Measurements from ENCODE around the gene CEP170B.

The CEP170B gene

GRCh38 chr14:104923640-104924420 lies 58.8 kb downstream of the CEP170B start:
- Histone ChIP-seq H3K36me3 (ENCODE audit: control insufficient read depth in 1 of 2, insufficient read depth in 2 of 2, low read length in 2 of 2) (no peaks in the 10 kb centered on the region), H3K27ac (ENCODE audit: low read length) (no peak overlapping the region), H3K4me1 (ENCODE audit: control insufficient read depth in 1 of 2, insufficient read depth in 2 of 2, low read length in 2 of 2) (no peaks in the 10 kb centered on the region), H3K9me3 (ENCODE audit: control insufficient read depth in 1 of 2, low read length in 2 of 2) (peaks cover 0 to 5% of the 10 kb centered on the region in 2 donors), H3K4me3 (ENCODE audit: low read depth in 1 of 2, low read length in 2 of 2) (no peak overlapping the region), H3K27me3 (ENCODE audit: low read depth, low read length) (no peaks in the 10 kb centered on the region)

- Histone ChIP-seq H3K4me3 (ENCODE audit: low read depth in 1 of 2, low read length in 2 of 2) (no peak within 1 kb of the TSS), H3K4me1 (ENCODE audit: control insufficient read depth in 1 of 2, insufficient read depth in 2 of 2, low read length in 2 of 2) (no peaks in the 10 kb centered on the region)
Measured at GRCh38 chr14:104924421-104925213, 59.5 kb downstream of the CEP170B start, which contains the start of gene PLD4. TSS of gene PLD4 (plus strand) at chr14:104924879. CDS start at chr14:104927141, 2,262 bp downstream.

GRCh38 chr14:104925214-104925854 lies 60.3 kb downstream of the CEP170B start:
- peaks cover 0 to 5% of the 10 kb centered on the region in 2 donors for H3K9me3 ChIP-seq (ENCODE audit: control insufficient read depth in 1 of 2, low read length in 2 of 2)
- no peaks in the 10 kb centered on the region for H3K27me3 ChIP-seq (ENCODE audit: low read depth, low read length)
- no peak overlapping the region for H3K27ac ChIP-seq (ENCODE audit: low read length)
- H3K4me3 ChIP-seq (ENCODE audit: low read depth in 1 of 2, low read length in 2 of 2) = no peak overlapping the region
- H3K4me1 ChIP-seq (ENCODE audit: control insufficient read depth in 1 of 2, insufficient read depth in 2 of 2, low read length in 2 of 2) = no peaks in the 10 kb centered on the region
- H3K36me3 ChIP-seq (ENCODE audit: control insufficient read depth in 1 of 2, insufficient read depth in 2 of 2, low read length in 2 of 2) = no peaks in the 10 kb centered on the region

More at GRCh38 chr14:104924421-104925213, 59.5 kb downstream of the CEP170B start, which contains the start of gene PLD4:
- peaks cover 0 to 5% of the 10 kb centered on the region in 2 donors for H3K9me3 ChIP-seq (ENCODE audit: control insufficient read depth in 1 of 2, low read length in 2 of 2)
- no peak within 1 kb of the TSS for H3K27ac ChIP-seq (ENCODE audit: low read length)
- H3K36me3 ChIP-seq (ENCODE audit: control insufficient read depth in 1 of 2, insufficient read depth in 2 of 2, low read length in 2 of 2) = no peaks in the 10 kb centered on the region
- no peaks in the 10 kb centered on the region for H3K27me3 ChIP-seq (ENCODE audit: low read depth, low read length)

GRCh38 chr14:104925855-104926609 lies 61.0 kb downstream of the CEP170B start:
- Histone ChIP-seq H3K4me3 (ENCODE audit: low read depth in 1 of 2, low read length in 2 of 2) (no peak overlapping the region), H3K9me3 (ENCODE audit: control insufficient read depth in 1 of 2, low read length in 2 of 2) (peaks cover 0 to 5% of the 10 kb centered on the region in 2 donors), H3K36me3 (ENCODE audit: control insufficient read depth in 1 of 2, insufficient read depth in 2 of 2, low read length in 2 of 2) (no peaks in the 10 kb centered on the region), H3K27me3 (ENCODE audit: low read depth, low read length) (no peaks in the 10 kb centered on the region), H3K4me1 (ENCODE audit: control insufficient read depth in 1 of 2, insufficient read depth in 2 of 2, low read length in 2 of 2) (no peaks in the 10 kb centered on the region), H3K27ac (ENCODE audit: low read length) (no peak overlapping the region)

GRCh38 chr14:104926619-104927431 lies 61.8 kb downstream of the CEP170B start:
- Histone ChIP-seq H3K4me3 (ENCODE audit: low read depth in 1 of 2, low read length in 2 of 2) (no peak overlapping the region), H3K27me3 (ENCODE audit: low read depth, low read length) (no peaks in the 10 kb centered on the region), H3K36me3 (ENCODE audit: control insufficient read depth in 1 of 2, insufficient read depth in 2 of 2, low read length in 2 of 2) (no peaks in the 10 kb centered on the region), H3K27ac (ENCODE audit: low read length) (no peak overlapping the region), H3K9me3 (ENCODE audit: control insufficient read depth in 1 of 2, low read length in 2 of 2) (peaks cover 0 to 5% of the 10 kb centered on the region in 2 donors), H3K4me1 (ENCODE audit: control insufficient read depth in 1 of 2, insufficient read depth in 2 of 2, low read length in 2 of 2) (peaks cover 0 to 1% of the 10 kb centered on the region in 2 donors)

- Histone ChIP-seq H3K4me1 (ENCODE audit: control insufficient read depth in 1 of 2, insufficient read depth in 2 of 2, low read length in 2 of 2) (peaks cover 0 to 7% of the 10 kb centered on the region in 2 donors), H3K9me3 (ENCODE audit: control insufficient read depth in 1 of 2, low read length in 2 of 2) (peaks cover 0 to 5% of the 10 kb centered on the region in 2 donors), H3K27ac (ENCODE audit: low read length) (no peak overlapping the region), H3K36me3 (ENCODE audit: control insufficient read depth in 1 of 2, insufficient read depth in 2 of 2, low read length in 2 of 2) (no peaks in the 10 kb centered on the region), H3K4me3 (ENCODE audit: low read depth in 1 of 2, low read length in 2 of 2) (no peak overlapping the region), H3K27me3 (ENCODE audit: low read depth, low read length) (no peaks in the 10 kb centered on the region)
Measured at GRCh38 chr14:104927432-104927816, 62.4 kb downstream of the CEP170B start.

GRCh38 chr14:104927901-104928300 lies 62.8 kb downstream of the CEP170B start:
- Histone ChIP-seq H3K4me3 (ENCODE audit: low read depth in 1 of 2, low read length in 2 of 2) (no peak overlapping the region), H3K4me1 (ENCODE audit: control insufficient read depth in 1 of 2, insufficient read depth in 2 of 2, low read length in 2 of 2) (peaks cover 0 to 9% of the 10 kb centered on the region in 2 donors), H3K27me3 (ENCODE audit: low read depth, low read length) (no peaks in the 10 kb centered on the region), H3K36me3 (ENCODE audit: control insufficient read depth in 1 of 2, insufficient read depth in 2 of 2, low read length in 2 of 2) (no peaks in the 10 kb centered on the region), H3K9me3 (ENCODE audit: control insufficient read depth in 1 of 2, low read length in 2 of 2) (peaks cover 0 to 5% of the 10 kb centered on the region in 2 donors), H3K27ac (ENCODE audit: low read length) (no peak overlapping the region)

GRCh38 chr14:104928391-104929133 lies 63.5 kb downstream of the CEP170B start:
- no peak overlapping the region for H3K4me3 ChIP-seq (ENCODE audit: low read depth in 1 of 2, low read length in 2 of 2)
- H3K27ac ChIP-seq (ENCODE audit: low read length) = no peak overlapping the region
- peaks cover 0 to 9% of the 10 kb centered on the region in 2 donors for H3K4me1 ChIP-seq (ENCODE audit: control insufficient read depth in 1 of 2, insufficient read depth in 2 of 2, low read length in 2 of 2)
- H3K9me3 ChIP-seq (ENCODE audit: control insufficient read depth in 1 of 2, low read length in 2 of 2) = peaks cover 0 to 5% of the 10 kb centered on the region in 2 donors
- H3K36me3 ChIP-seq (ENCODE audit: control insufficient read depth in 1 of 2, insufficient read depth in 2 of 2, low read length in 2 of 2) = no peaks in the 10 kb centered on the region
- no peaks in the 10 kb centered on the region for H3K27me3 ChIP-seq (ENCODE audit: low read depth, low read length)

- Histone ChIP-seq H3K4me1 (ENCODE audit: control insufficient read depth in 1 of 2, insufficient read depth in 2 of 2, low read length in 2 of 2) (peaks cover 0 to 13% of the 10 kb centered on the region in 2 donors), H3K36me3 (ENCODE audit: control insufficient read depth in 1 of 2, insufficient read depth in 2 of 2, low read length in 2 of 2) (no peaks in the 10 kb centered on the region), H3K27me3 (ENCODE audit: low read depth, low read length) (no peaks in the 10 kb centered on the region), H3K9me3 (ENCODE audit: control insufficient read depth in 1 of 2, low read length in 2 of 2) (no peaks in the 10 kb centered on the region), H3K4me3 (ENCODE audit: low read depth in 1 of 2, low read length in 2 of 2) (no peak overlapping the region), H3K27ac (ENCODE audit: low read length) (no peak overlapping the region)
Measured at GRCh38 chr14:104929268-104930230, 64.5 kb downstream of the CEP170B start.
